Activated CD4-positive, alpha-beta memory T cell treated with anti-CD3 and anti-CD28 coated beads, Interleukin-2, amount 10 ng/mL, durations not matched to agents 7 days and 5 days (primary cell): ENCODE data around the gene SPON1. TPM values are rescaled to one million over a fixed set of nuclear protein-coding genes. Genes with fewer than 3 reads are reported as not detected.

Experiments
- CTCF ChIA-PET: fragments of 350-600 bp; sonication (Branson Sonifier 250); formaldehyde crosslinking; loops from one replicate; lab custom pipeline; 2021; ENCODE audit warnings: antibody characterized with exemption, inconsistent platforms; lab: Charles Lee
- POLR2A ChIA-PET: fragments of 350-600 bp; sonication (Branson Sonifier 250); formaldehyde crosslinking; loops from one replicate; lab custom pipeline; 2021; ENCODE audit warnings: antibody characterized with exemption; lab: Charles Lee
- DNase-seq: peaks from one replicate; pipeline ENCODE4 v3.0.0-alpha.2; 2020
- H3K27ac Mint-ChIP-seq: one replicate; pipeline ENCODE4 v1.8.0; 2021; ENCODE audit warnings: mild to moderate bottlenecking, mixed read lengths
- H3K27me3 Mint-ChIP-seq: one replicate; pipeline ENCODE4 v1.8.0; 2021; ENCODE audit warnings: mixed read lengths
- H3K36me3 Mint-ChIP-seq: one replicate; pipeline ENCODE4 v1.8.0; 2021; ENCODE audit warnings: low read depth, mixed read lengths
- H3K4me1 Mint-ChIP-seq: one replicate; pipeline ENCODE4 v1.8.0; 2021; ENCODE audit warnings: mixed read lengths
- H3K4me3 Mint-ChIP-seq: one replicate; pipeline ENCODE4 v1.8.0; 2021; ENCODE audit warnings: mild to moderate bottlenecking, mixed read lengths
- H3K9me3 Mint-ChIP-seq: one replicate; pipeline ENCODE4 v1.8.0; 2021; ENCODE audit warnings: mixed read lengths
- total RNA-seq, 2 experiments: library from RNA; stranded (reverse); gene quantifications; one replicate each; pipeline ENCODE4 v1.2.3, GENCODE V29; 2021

SPON1 gene
- total RNA-seq, 2 experiments from 2014 or later, result 0.45 to 0.68 TPM

DNA sequence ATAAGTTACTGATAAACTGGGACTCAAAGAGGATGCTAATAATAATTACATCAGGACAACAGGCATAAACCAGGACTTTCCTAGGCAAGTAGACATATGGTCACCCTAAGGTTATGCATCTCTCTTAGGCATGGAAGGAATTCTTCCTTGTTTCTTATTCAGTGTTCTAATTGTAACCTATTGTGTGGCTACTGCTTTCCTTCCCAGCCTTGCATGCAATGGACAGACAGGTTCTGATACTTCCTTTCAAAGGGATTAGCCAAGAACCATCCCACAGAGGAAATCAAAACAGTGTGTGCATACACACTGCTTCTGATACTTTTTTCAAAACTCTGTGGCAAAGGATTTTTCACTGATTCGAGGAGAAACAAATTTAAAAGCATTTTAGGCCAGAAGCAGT, 348.2 kb downstream of the SPON1 start:
- peaks cover 4% of the 10 kb centered on the region for H3K36me3 Mint-ChIP-seq
- DNase-seq, result no peak
- CTCF ChIA-PET, result interaction anchor here (0.6 to 1.3 kb wide), 3 partner anchors 13 to 146 kb away, joined by 3 read pairs; no protein-coding TSS in a partner anchor
- POLR2A ChIA-PET, result no interaction called here
- no peak overlapping the region for H3K4me3 Mint-ChIP-seq
- H3K4me1 Mint-ChIP-seq, result peaks cover 34% of the 10 kb centered on the region
- H3K9me3 Mint-ChIP-seq, result no peaks in the 10 kb centered on the region
- no peak overlapping the region for H3K27ac Mint-ChIP-seq
- H3K27me3 Mint-ChIP-seq, result no peaks in the 10 kb centered on the region

DNA sequence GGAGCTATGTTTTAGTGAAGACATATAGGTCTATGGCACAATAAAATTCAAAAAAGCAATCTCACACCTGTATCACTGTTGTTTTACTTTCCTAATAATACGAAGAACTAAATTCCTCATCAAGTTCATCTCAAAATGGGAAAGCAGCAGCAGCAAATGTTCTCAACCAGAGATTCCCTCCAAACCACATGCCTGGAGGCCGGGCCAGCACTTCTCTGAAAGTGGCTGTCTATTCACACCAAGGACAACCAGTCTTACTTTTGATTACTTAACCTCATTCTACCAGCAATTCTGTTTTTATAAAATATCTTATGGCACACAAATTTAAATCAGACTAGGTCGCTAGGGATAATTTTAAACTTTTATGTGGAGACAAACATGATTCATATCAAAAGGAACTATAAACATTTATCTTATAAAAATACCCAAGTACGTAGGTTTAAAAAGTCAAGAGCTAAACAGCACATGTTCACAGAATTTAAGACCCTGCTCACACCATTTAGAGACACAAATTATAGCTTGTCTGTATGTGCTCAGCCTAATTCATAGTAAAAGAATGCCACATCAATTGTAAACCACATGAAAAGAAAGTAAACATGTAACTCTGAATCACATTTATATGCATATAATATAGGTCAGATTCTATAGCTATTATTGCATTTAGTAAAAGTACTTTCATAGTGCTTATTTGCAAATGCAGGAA, 350.4 kb downstream of the SPON1 start:
- no peak overlapping the region for H3K27ac Mint-ChIP-seq

DNA sequence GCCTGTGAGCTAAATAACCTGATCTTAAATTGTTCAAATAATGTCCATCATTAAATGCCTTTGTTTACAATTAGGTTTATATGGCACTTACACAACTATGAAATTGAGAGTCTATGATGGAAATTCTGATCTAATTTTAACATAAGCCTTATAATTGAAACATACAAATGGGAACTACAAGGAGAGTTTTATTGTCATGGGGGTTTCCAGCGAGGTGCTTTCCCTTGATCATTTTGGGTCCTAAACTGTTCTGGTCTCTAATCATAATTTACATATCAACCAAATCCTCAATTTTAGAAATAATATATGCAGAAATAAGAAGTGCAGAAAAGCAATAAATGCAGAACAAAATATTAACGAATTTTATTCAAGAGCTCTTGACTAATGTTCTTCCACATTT, 351.6 kb downstream of the SPON1 start:
- peaks cover 45% of the 10 kb centered on the region for H3K4me1 Mint-ChIP-seq
- ChIA-PET CTCF (interaction anchor here (0.6 to 1.5 kb wide), 4 partner anchors 9 to 150 kb away, joined by 3 to 5 read pairs (median 3); no protein-coding TSS in a partner anchor), POLR2A (interaction anchor here (1.3 kb wide), 1 partner anchor 11 kb away, joined by 4 read pairs; no protein-coding TSS in a partner anchor)
- peaks cover 2% of the 10 kb centered on the region for H3K9me3 Mint-ChIP-seq
- H3K36me3 Mint-ChIP-seq, result peaks cover 5% of the 10 kb centered on the region
- H3K27me3 Mint-ChIP-seq, result no peaks in the 10 kb centered on the region
- no peak overlapping the region for H3K27ac Mint-ChIP-seq
- DNase-seq, result no peak
- H3K4me3 Mint-ChIP-seq, result no peak overlapping the region

More for the DNA sequence above, 350.4 kb downstream of the SPON1 start:
- H3K9me3 Mint-ChIP-seq, result peaks cover 2% of the 10 kb centered on the region
- H3K27me3 Mint-ChIP-seq, result no peaks in the 10 kb centered on the region
- POLR2A ChIA-PET, result no interaction called here
- DNase-seq, result no peak
- H3K4me3 Mint-ChIP-seq, result no peak overlapping the region
- H3K36me3 Mint-ChIP-seq, result peaks cover 5% of the 10 kb centered on the region
- peaks cover 35% of the 10 kb centered on the region for H3K4me1 Mint-ChIP-seq
- CTCF ChIA-PET, result interaction anchor here (0.6 to 1.5 kb wide), 7 partner anchors 8 to 594 kb away, joined by 3 to 6 read pairs (median 4); no protein-coding TSS in a partner anchor

DNA sequence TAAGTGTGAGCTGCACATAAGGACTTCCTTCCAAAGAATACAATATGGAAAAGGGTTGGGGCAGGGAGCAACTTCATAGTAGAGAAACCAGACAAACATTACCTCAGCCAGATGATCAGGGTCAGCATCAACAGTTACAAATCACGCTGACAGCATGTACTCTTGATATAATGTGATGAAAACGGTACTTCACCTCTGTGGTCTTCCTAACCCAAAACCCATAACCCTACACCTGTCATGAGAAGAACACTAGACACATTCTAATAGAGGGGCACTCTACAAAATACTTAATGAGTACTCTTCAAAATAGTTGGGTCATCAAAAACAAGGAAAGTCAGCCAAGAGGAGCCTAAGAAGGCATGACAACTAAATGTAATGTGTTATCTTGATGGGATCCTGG, 352.6 kb downstream of the SPON1 start:
- H3K9me3 Mint-ChIP-seq, result peaks cover 2% of the 10 kb centered on the region
- peaks cover 5% of the 10 kb centered on the region for H3K36me3 Mint-ChIP-seq
- peaks cover 53% of the 10 kb centered on the region for H3K4me1 Mint-ChIP-seq
- ChIA-PET CTCF (interaction anchor here (0.8 to 1.1 kb wide), 3 partner anchors 13 to 140 kb away, joined by 3 to 4 read pairs (median 3); no protein-coding TSS in a partner anchor), POLR2A (interaction anchor here (1.0 kb wide), 1 partner anchor 15 kb away, joined by 3 read pairs; no protein-coding TSS in a partner anchor)
- DNase-seq, result no peak
- H3K27me3 Mint-ChIP-seq, result no peaks in the 10 kb centered on the region
- H3K4me3 Mint-ChIP-seq, result no peak overlapping the region
- no peak overlapping the region for H3K27ac Mint-ChIP-seq
